Measurements from ENCODE around the gene SHH. TPM values are rescaled to one million over a fixed set of nuclear protein-coding genes. Genes with fewer than 3 reads are reported as not detected.

The SHH gene
- total RNA-seq, 2 donors from 2014 or later: 0.32 to 1.2 TPM

GRCh38 chr7:155766966-155767916 lies 45.0 kb downstream of the SHH start:
- intact Hi-C loops (cut with DNase I): loop anchor here (5.0 to 10.0 kb wide), 2 partner anchors 170 to 842 kb away; no protein-coding TSS in a partner anchor
- Histone ChIP-seq H3K9me3 (no peaks in the 10 kb centered on the region), H3K27ac (no peak overlapping the region), H3K4me1 (replicated peaks) (no peaks in the 10 kb centered on the region), H3K4me3 (no peak overlapping the region), H3K27me3 (replicated peaks; ENCODE audit: insufficient read depth) (no peaks in the 10 kb centered on the region), H3K36me3 (no peaks in the 10 kb centered on the region)
- no peak for DNase-seq (ENCODE audit: low spot score)
- no peak for TF ChIP-seq POLR2AphosphoS5 (IDR thresholded peaks at IDR 0.05)
- no peak for TF ChIP-seq CTCF (IDR thresholded peaks at IDR 0.05)
- no peak for TF ChIP-seq POLR2A (IDR thresholded peaks at IDR 0.05)
- 90% methylated on average over 12 of the region's 12 CpGs for WGBS

DNA sequence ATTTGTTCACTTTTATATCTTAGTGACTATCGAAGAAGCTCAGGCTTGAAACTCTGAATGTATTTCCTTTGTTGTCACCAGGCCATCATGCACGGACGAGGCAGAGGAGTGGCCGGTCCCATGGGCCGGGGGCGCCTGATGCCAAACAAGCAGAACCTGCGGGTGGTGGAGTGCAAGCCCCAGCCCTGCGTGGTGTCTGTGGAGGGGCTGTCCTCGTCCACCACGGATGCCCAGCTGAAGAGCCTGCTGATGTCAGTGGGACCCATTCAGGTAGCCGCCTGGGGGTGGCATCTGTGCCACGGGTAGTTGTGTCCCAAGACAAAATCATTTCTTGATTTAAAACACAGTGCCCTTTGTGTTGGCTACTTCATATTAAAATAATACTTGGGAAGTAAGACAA lies 45.9 kb downstream of the SHH start:
- Histone ChIP-seq H3K27ac (no peak overlapping the region), H3K27me3 (replicated peaks; ENCODE audit: insufficient read depth) (no peaks in the 10 kb centered on the region), H3K36me3 (no peaks in the 10 kb centered on the region), H3K4me1 (replicated peaks) (no peaks in the 10 kb centered on the region), H3K4me3 (no peak overlapping the region), H3K9me3 (no peaks in the 10 kb centered on the region)
- WGBS: 80% methylated on average over 12 of the region's 12 CpGs
- TF ChIP-seq CTCF (IDR thresholded peaks at IDR 0.05): no peak
- TF ChIP-seq POLR2AphosphoS5 (IDR thresholded peaks at IDR 0.05): no peak
- no peak for TF ChIP-seq POLR2A (IDR thresholded peaks at IDR 0.05)
- DNase-seq (ENCODE audit: low spot score): no peak
- intact Hi-C loops (cut with DNase I): loop anchor here (5.0 to 10.0 kb wide), 2 partner anchors 169 to 842 kb away; no protein-coding TSS in a partner anchor

DNA sequence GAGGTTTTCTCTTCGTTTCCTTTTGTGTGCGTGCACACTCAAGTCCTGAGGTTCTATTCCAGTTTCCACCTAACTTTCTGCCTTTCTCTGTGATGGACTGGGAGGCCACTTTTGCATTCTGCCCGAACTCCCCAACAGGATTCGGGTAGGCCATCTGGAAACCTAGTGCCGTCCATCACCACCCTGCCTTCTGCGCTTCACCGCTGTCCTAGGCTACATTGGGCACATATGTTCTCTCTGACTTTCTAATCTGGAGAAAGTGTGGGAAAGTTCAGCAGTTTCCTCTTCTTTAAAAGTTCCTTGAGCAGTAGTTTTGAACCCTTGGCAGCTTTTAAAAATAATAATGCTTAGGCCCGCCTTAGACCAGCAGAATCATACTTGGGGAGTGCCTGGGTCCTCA lies 46.8 kb downstream of the SHH start:
- 97% methylated on average over 8 of the region's 8 CpGs for WGBS
- Histone ChIP-seq H3K4me1 (replicated peaks) (no peaks in the 10 kb centered on the region), H3K27me3 (replicated peaks; ENCODE audit: insufficient read depth) (no peaks in the 10 kb centered on the region), H3K4me3 (no peak overlapping the region), H3K36me3 (no peaks in the 10 kb centered on the region), H3K9me3 (no peaks in the 10 kb centered on the region), H3K27ac (no peak overlapping the region)
- DNase-seq (ENCODE audit: low spot score): no peak
- intact Hi-C loops (cut with DNase I): loop anchor here (5.0 to 10.0 kb wide), 2 partner anchors 168 to 841 kb away; no protein-coding TSS in a partner anchor
- TF ChIP-seq CTCF (IDR thresholded peaks at IDR 0.05) (no peak), POLR2AphosphoS5 (IDR thresholded peaks at IDR 0.05) (no peak), POLR2A (IDR thresholded peaks at IDR 0.05) (no peak)

DNA sequence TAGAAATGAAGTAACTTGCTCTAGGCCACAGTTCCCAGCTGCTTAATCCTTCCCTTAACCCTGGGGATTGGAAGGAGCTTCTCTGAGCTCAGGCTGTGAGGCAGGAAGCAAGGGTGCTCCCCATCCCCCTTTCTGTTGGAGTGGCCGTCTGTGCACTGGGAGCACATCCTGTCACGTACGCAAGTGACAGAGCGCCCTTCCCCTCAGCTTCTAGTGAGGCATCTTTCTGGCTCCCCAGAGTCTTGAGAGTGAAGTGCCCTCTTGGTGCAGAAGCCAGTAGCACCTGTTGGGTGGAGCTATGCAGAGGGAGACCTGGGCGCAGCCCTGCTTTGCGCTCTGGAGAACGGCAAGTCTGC lies 47.8 kb downstream of the SHH start:
- Histone ChIP-seq H3K27me3 (replicated peaks; ENCODE audit: insufficient read depth) (no peaks in the 10 kb centered on the region), H3K36me3 (no peaks in the 10 kb centered on the region), H3K4me3 (no peak overlapping the region), H3K9me3 (no peaks in the 10 kb centered on the region), H3K4me1 (replicated peaks) (no peaks in the 10 kb centered on the region), H3K27ac (no peak overlapping the region)
- TF ChIP-seq CTCF (IDR thresholded peaks at IDR 0.05) (no peak), POLR2AphosphoS5 (IDR thresholded peaks at IDR 0.05) (no peak)
- DNase-seq (ENCODE audit: low spot score): no peak
- 86% methylated on average over 7 of the region's 7 CpGs for WGBS
- intact Hi-C loops (cut with DNase I): loop anchor here (10.0 kb wide), 1 partner anchor 840 kb away; no protein-coding TSS in a partner anchor

All from prostate gland (tissue), 2 donors.